ENCODE measurements around the gene TPCN1. TPM values are rescaled to one million over a fixed set of nuclear protein-coding genes. Genes with fewer than 3 reads are reported as not detected.

Gene TPCN1
- total and polyA plus RNA-seq, 2 of the 13 experiments (the other 11 are each of a cell fraction or from before 2014, with no cell fraction given) = 8.0 to 26.8 TPM

DNA sequence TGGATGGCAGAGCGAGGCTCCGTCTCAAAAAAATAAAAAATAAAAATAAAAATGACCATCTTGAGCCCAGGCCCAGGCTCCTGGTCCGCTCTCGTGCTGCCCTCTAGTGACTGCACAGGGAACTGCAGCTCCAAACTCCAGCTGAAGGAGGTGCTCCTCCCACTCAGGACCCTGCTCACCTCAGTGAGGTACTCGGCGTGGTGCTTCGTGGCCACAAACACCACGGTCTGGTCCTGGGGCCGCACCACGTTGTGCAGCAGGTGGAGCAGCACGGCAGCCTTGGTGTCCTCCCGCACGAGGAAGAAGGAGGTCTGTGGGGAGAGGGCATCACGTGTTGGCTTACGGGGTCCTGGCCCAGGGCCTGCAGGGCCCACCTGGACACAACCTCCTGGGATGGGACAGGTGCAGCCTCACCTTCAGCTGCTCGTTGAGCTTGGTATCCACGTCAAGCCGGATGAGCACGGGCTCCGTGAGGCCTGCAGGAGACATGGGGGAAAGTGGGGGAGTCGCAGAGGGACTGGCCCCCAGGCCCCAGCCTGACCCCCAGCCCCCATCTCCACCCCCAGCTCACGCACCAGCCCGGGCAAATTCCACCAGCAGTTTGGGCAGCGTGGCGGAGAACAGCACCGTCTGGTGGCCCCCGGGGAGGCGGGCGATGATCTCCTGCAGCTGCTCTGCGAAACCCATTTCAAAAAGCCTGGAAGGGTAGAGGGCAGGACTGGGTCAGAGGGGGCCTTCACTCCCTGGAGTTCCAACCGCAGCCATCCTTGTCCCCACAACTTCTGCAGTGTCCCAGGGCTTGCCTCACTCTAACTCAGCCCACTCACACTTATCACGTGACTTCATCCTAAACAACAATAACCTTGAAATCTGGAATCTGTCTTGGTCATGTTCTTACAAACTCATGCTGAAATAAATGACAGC is 46.5 kb upstream of the TPCN1 start (continued):
- TF ChIP-seq NONO (IDR thresholded peaks at IDR 0.05) (no peak), NONO (CRISPR knock-in tag; conservative IDR thresholded peaks at IDR 0.05) (0 out of 2 replicates have a peak, but pooled peaks have one; percentile 29), ZNF264 (CRISPR knock-in tag; IDR thresholded peaks at IDR 0.05) (no peak), SP5 (CRISPR knock-in tag; IDR thresholded peaks at IDR 0.05; ENCODE audit: borderline replicate concordance, low read depth) (peak; percentile 37; the same call in 1 of the 2 replicates), ATF7-NPFF (CRISPR knock-in tag; IDR thresholded peaks at IDR 0.05; ENCODE audit: low read depth) (no peak), LCORL (IDR thresholded peaks at IDR 0.05) (no peak), LCORL (CRISPR knock-in tag; IDR thresholded peaks at IDR 0.05) (no peak), RARG (CRISPR knock-in tag; IDR thresholded peaks at IDR 0.05; ENCODE audit: low read depth) (no peak), DR1 (CRISPR knock-in tag; IDR thresholded peaks at IDR 0.05) (no peak), ZBTB38 (CRISPR knock-in tag; IDR thresholded peaks at IDR 0.05) (no peak), ZNF234 (CRISPR knock-in tag; conservative IDR thresholded peaks at IDR 0.05) (no peak), FOSL2 (CRISPR knock-in tag; IDR thresholded peaks at IDR 0.05) (0 out of 2 replicates have a peak, but pooled peaks have one; percentile 11), ZNF331 (CRISPR knock-in tag; IDR thresholded peaks at IDR 0.05) (no peak), KDM2A (CRISPR knock-in tag; IDR thresholded peaks at IDR 0.05; ENCODE audit: borderline replicate concordance, low read depth) (peak; percentile 48; the same call in 1 of the 2 replicates), RAD21 (CRISPR knock-in tag; IDR thresholded peaks at IDR 0.05) (0 out of 2 replicates have a peak, but pooled peaks have one; percentile 37)
- TF ChIP-seq, protein P1, sequence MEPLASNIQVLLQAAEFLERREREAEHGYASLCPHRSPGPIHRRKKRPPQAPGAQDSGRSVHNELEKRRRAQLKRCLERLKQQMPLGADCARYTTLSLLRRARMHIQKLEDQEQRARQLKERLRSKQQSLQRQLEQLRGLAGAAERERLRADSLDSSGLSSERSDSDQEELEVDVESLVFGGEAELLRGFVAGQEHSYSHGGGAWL (CRISPR knock-in tag; IDR thresholded peaks at IDR 0.05) = 0 out of 2 replicates have a peak, but pooled peaks have one; percentile 32
- TF ChIP-seq, protein P2, sequence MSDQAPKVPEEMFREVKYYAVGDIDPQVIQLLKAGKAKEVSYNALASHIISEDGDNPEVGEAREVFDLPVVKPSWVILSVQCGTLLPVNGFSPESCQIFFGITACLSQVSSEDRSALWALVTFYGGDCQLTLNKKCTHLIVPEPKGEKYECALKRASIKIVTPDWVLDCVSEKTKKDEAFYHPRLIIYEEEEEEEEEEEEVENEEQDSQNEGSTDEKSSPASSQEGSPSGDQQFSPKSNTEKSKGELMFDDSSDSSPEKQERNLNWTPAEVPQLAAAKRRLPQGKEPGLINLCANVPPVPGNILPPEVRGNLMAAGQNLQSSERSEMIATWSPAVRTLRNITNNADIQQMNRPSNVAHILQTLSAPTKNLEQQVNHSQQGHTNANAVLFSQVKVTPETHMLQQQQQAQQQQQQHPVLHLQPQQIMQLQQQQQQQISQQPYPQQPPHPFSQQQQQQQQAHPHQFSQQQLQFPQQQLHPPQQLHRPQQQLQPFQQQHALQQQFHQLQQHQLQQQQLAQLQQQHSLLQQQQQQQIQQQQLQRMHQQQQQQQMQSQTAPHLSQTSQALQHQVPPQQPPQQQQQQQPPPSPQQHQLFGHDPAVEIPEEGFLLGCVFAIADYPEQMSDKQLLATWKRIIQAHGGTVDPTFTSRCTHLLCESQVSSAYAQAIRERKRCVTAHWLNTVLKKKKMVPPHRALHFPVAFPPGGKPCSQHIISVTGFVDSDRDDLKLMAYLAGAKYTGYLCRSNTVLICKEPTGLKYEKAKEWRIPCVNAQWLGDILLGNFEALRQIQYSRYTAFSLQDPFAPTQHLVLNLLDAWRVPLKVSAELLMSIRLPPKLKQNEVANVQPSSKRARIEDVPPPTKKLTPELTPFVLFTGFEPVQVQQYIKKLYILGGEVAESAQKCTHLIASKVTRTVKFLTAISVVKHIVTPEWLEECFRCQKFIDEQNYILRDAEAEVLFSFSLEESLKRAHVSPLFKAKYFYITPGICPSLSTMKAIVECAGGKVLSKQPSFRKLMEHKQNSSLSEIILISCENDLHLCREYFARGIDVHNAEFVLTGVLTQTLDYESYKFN (CRISPR knock-in tag; conservative IDR thresholded peaks at IDR 0.05) = no peak
- TF ChIP-seq, protein P3, sequence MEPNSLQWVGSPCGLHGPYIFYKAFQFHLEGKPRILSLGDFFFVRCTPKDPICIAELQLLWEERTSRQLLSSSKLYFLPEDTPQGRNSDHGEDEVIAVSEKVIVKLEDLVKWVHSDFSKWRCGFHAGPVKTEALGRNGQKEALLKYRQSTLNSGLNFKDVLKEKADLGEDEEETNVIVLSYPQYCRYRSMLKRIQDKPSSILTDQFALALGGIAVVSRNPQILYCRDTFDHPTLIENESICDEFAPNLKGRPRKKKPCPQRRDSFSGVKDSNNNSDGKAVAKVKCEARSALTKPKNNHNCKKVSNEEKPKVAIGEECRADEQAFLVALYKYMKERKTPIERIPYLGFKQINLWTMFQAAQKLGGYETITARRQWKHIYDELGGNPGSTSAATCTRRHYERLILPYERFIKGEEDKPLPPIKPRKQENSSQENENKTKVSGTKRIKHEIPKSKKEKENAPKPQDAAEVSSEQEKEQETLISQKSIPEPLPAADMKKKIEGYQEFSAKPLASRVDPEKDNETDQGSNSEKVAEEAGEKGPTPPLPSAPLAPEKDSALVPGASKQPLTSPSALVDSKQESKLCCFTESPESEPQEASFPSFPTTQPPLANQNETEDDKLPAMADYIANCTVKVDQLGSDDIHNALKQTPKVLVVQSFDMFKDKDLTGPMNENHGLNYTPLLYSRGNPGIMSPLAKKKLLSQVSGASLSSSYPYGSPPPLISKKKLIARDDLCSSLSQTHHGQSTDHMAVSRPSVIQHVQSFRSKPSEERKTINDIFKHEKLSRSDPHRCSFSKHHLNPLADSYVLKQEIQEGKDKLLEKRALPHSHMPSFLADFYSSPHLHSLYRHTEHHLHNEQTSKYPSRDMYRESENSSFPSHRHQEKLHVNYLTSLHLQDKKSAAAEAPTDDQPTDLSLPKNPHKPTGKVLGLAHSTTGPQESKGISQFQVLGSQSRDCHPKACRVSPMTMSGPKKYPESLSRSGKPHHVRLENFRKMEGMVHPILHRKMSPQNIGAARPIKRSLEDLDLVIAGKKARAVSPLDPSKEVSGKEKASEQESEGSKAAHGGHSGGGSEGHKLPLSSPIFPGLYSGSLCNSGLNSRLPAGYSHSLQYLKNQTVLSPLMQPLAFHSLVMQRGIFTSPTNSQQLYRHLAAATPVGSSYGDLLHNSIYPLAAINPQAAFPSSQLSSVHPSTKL (CRISPR knock-in tag; IDR thresholded peaks at IDR 0.05) = no peak
- TF ChIP-seq, protein P4, sequence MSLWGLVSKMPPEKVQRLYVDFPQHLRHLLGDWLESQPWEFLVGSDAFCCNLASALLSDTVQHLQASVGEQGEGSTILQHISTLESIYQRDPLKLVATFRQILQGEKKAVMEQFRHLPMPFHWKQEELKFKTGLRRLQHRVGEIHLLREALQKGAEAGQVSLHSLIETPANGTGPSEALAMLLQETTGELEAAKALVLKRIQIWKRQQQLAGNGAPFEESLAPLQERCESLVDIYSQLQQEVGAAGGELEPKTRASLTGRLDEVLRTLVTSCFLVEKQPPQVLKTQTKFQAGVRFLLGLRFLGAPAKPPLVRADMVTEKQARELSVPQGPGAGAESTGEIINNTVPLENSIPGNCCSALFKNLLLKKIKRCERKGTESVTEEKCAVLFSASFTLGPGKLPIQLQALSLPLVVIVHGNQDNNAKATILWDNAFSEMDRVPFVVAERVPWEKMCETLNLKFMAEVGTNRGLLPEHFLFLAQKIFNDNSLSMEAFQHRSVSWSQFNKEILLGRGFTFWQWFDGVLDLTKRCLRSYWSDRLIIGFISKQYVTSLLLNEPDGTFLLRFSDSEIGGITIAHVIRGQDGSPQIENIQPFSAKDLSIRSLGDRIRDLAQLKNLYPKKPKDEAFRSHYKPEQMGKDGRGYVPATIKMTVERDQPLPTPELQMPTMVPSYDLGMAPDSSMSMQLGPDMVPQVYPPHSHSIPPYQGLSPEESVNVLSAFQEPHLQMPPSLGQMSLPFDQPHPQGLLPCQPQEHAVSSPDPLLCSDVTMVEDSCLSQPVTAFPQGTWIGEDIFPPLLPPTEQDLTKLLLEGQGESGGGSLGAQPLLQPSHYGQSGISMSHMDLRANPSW (CRISPR knock-in tag; IDR thresholded peaks at IDR 0.05; ENCODE audit: borderline replicate concordance) = no peak
